Body of pancreas (tissue), 4 donors: ENCODE data around the gene LEFTY1.

Experiments used
- CTCF ChIP-seq, 7 experiments: fragments of 450-650 bp in 4 of 7; fragments of 200-600 bp in 3 of 7; sonication (generic) in 3 of 7; IDR thresholded peaks; one replicate each; pipeline ENCODE4 v1.5.1; 2016 to 2019; ENCODE audit warnings: antibody characterized with exemption in 7 of 7
- POLR2A ChIP-seq, 3 donors: fragments of 450-650 bp; IDR thresholded peaks; one replicate each; pipeline ENCODE4 v1.6.1; 2016; ENCODE audit warnings: antibody characterized with exemption in 3 of 3, mild to moderate bottlenecking in 2 of 3

GRCh38 chr1:225914391-225914790, 25.4 kb upstream of the LEFTY1 start:
- TF ChIP-seq CTCF (IDR thresholded peaks at IDR 0.05) (no peak), POLR2A (IDR thresholded peaks at IDR 0.05) (no peak)
